Psoas muscle (tissue), 8 donors: Measurements from ENCODE around the gene COL6A2. TPM values are rescaled to one million over a fixed set of nuclear protein-coding genes. Genes with fewer than 3 reads are reported as not detected.

Experiments used
- ATAC-seq, 4 donors: fragments of 200-7000 bp; cut with Tn5 transposase; one replicate each; pipeline ENCODE4 v1.9.1; 2020; ENCODE audit warnings: moderate library complexity in 3 of 4, mild to moderate bottlenecking in 2 of 4
- DNase-seq, 2 donors: peaks; one replicate each; pipeline ENCODE4 v3.0.0-alpha.2; 2020
- H3K27ac ChIP-seq: fragments of 200-600 bp; one replicate; pipeline ENCODE4 v1.8.0; 2022
- H3K27me3 ChIP-seq, 3 donors: fragments of 200-600 bp in 1 of 3; one replicate each; pipeline versions ENCODE4 v1.6.1 to v1.8.0; 2013 to 2022; ENCODE audit warnings: low read length in 2 of 3, mild to moderate bottlenecking in 2 of 3, moderate library complexity in 1 of 3; ENCODE audit not compliant: insufficient read depth in 3 of 3
- H3K36me3 ChIP-seq, 2 donors: fragments of 200-600 bp in 1 of 2; one replicate each; pipeline versions ENCODE4 v1.6.1 to v1.8.0; 2013 to 2022; ENCODE audit warnings: low read depth in 1 of 2, mild to moderate bottlenecking in 1 of 2, moderate library complexity in 1 of 2; ENCODE audit not compliant: insufficient read depth in 1 of 2
- H3K4me1 ChIP-seq: fragments of 200-600 bp; one replicate; pipeline ENCODE4 v1.8.0; 2022
- H3K4me3 ChIP-seq: fragments of 200-600 bp; one replicate; pipeline ENCODE4 v1.8.0; 2022; ENCODE audit warnings: mild to moderate bottlenecking
- H3K9me3 ChIP-seq: fragments of 200-600 bp; one replicate; pipeline ENCODE4 v1.8.0; 2022
- WGBS, 3 donors: extraction: QIAGEN DNeasy Blood & Tissue Kit; methylation state at CpG; one replicate each; pipeline versions ENCODE4 v1.1.6 to v1.1.7; 2013; 5-methylcytosine and 5-hydroxymethylcytosine counted together
- intact Hi-C, 2 donors: fragments of 100-400 bp; cut with DNase I; formaldehyde crosslinking; loops; one replicate each; pipeline versions ENCODE4 v1.11.0 to v1.14.2; 2022
- polyA plus RNA-seq, 3 donors: library from polyadenylated mRNA; stranded (reverse); fragments of 200-250 nt; gene quantifications; one replicate each; pipeline ENCODE4 v1.2.3, GENCODE V29; 2013
- total RNA-seq, 4 donors: library from RNA; stranded (reverse); fragmentation: NEBNext Ultra II Directional in 2 of 4; extraction: Animal tissue kit (Norgen Biotek cat#: 25700) in 2 of 4; gene quantifications; one replicate each; pipeline versions ENCODE4 v1.2.1 to v1.2.4, GENCODE V29; 2021 to 2023
- TF ChIP-seq, protein P1 (sequence below): fragments of 200-600 bp; IDR thresholded peaks from one replicate; pipeline ENCODE4 v1.8.0; 2022; ENCODE audit warnings: antibody characterized with exemption
- donor health status: healthy with polysubstance abuse.
- donor health status: DM: no; HTN: no; CAD: no; lungs with moderate emphysema.
- donor health status: Bipolar disorder and iron deficiency.
- donor health status: healthy.
- donor health status: DM: yes; HTN: yes; CAD: no.
- donor health status: DM: no; HTN: no; CAD: no.
- donor health status: DM: no; HTN: no; CAD: no.
- donor health status: DM: yes; HTN: yes; CAD: no.

COL6A2 gene
- total and polyA plus RNA-seq, 7 donors, result 29.8 to 122 (median 58.8) TPM

DNA sequence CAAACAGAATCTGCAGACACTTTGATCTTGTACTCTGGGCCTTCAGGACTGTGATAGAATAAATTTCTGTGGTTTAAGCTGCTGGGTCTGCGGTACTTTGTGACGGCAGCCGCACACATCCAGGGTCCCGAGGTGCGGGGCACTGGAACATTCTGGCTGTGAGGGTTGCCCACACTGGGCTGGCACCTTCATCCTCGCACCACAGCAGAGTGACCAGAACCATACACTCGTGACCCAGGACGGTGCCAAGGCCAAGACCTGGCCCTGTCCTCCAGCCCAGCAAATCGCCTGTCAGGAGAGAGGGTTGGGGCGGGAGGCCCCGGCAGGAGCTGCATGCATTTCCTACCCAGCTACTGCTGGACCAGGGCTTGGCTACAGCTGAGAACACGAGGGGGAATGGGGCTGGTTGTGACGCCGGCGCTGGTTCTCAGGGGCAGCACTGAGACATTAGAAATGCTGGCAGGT, 60.1 kb downstream of the COL6A2 start:
- H3K27me3 ChIP-seq, result no peaks in the 10 kb centered on the region
- ATAC-seq (no peak), DNase-seq (no peak)
- TF ChIP-seq, protein P1, sequence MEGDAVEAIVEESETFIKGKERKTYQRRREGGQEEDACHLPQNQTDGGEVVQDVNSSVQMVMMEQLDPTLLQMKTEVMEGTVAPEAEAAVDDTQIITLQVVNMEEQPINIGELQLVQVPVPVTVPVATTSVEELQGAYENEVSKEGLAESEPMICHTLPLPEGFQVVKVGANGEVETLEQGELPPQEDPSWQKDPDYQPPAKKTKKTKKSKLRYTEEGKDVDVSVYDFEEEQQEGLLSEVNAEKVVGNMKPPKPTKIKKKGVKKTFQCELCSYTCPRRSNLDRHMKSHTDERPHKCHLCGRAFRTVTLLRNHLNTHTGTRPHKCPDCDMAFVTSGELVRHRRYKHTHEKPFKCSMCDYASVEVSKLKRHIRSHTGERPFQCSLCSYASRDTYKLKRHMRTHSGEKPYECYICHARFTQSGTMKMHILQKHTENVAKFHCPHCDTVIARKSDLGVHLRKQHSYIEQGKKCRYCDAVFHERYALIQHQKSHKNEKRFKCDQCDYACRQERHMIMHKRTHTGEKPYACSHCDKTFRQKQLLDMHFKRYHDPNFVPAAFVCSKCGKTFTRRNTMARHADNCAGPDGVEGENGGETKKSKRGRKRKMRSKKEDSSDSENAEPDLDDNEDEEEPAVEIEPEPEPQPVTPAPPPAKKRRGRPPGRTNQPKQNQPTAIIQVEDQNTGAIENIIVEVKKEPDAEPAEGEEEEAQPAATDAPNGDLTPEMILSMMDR, result no peak
- no peaks in the 10 kb centered on the region for H3K36me3 ChIP-seq
- intact Hi-C loops, result no loop called here
- no peaks in the 10 kb centered on the region for H3K4me1 ChIP-seq
- H3K4me3 ChIP-seq, result no peak overlapping the region
- no peaks in the 10 kb centered on the region for H3K9me3 ChIP-seq
- 83 to 89% (median 88%) methylated on average over 14 to 15 of the region's 15 CpGs for WGBS, 3 donors
- H3K27ac ChIP-seq, result no peak overlapping the region

DNA sequence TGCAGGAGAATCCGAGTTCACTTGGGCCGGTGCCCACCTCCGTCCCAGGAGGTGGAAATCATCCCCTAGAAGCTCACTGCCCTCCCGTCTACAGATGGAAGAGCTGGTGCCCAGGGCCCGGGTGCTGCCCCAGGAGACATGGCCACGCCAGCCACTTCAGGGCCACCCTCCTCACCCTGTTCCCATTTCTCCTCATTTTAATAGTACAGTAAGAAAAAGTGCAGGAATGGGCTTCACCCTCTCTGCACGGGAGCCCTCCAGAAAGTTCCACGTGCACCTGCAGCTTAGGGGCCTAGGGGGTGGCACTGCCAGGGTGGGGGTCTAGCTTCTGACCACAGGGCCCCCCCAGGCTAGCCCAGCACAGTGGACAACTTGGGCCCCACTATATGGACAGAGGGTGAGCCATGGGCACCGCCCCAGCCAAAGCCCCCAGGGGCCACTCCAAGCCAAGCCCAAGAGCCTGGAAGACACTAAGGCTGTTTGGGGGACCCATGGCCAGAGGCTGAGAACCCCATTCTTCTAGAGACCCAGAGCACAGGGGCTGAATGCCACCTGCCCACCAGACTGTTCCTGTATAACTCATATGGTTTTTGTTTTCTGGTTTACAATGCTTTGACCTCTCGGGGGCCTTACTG, 60.9 kb downstream of the COL6A2 start:
- no peak overlapping the region for H3K4me3 ChIP-seq
- ATAC-seq (no peak), DNase-seq (peak in 1 of 2 donors; percentile 29)
- WGBS, 3 donors, result 88 to 90% (median 89%) methylated on average over 10 of the region's 10 CpGs
- no peak overlapping the region for H3K27ac ChIP-seq
- TF ChIP-seq, protein P1, result no peak
- intact Hi-C loops, result no loop called here
- no peaks in the 10 kb centered on the region for H3K9me3 ChIP-seq
- H3K4me1 ChIP-seq, result no peaks in the 10 kb centered on the region
- no peaks in the 10 kb centered on the region for H3K27me3 ChIP-seq
- H3K36me3 ChIP-seq, result no peaks in the 10 kb centered on the region

DNA sequence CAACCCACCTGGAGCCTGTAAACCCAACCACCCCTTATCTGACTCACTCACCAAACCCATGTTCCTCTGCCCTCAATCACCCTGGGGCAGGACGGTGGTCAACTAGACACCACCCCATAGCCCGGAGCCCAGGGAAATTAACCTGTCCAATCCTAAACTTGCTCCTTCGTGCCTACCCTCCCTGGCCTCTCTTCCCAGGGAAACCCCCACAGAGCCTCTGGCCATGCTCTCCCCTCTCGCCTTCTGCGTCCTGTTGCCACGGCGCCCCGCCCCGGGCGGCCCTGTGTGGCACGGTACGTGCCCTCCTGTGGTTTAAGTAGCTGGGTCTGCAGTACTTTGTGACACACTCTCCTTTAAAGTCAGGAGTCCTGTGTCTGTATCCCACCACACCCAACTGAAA, 61.5 kb downstream of the COL6A2 start:
- no peak overlapping the region for H3K4me3 ChIP-seq
- ATAC-seq, result no peak
- 92 to 98% (median 98%) methylated on average over 12 of the region's 12 CpGs for WGBS, 3 donors
- intact Hi-C loops, result no loop called here
- H3K36me3 ChIP-seq, result no peaks in the 10 kb centered on the region
- H3K27me3 ChIP-seq, result no peaks in the 10 kb centered on the region
- TF ChIP-seq, protein P1, result no peak
- no peak overlapping the region for H3K27ac ChIP-seq
- H3K4me1 ChIP-seq, result no peaks in the 10 kb centered on the region
- peak in 1 of 2 donors; percentile 33 for DNase-seq
- no peaks in the 10 kb centered on the region for H3K9me3 ChIP-seq

DNA sequence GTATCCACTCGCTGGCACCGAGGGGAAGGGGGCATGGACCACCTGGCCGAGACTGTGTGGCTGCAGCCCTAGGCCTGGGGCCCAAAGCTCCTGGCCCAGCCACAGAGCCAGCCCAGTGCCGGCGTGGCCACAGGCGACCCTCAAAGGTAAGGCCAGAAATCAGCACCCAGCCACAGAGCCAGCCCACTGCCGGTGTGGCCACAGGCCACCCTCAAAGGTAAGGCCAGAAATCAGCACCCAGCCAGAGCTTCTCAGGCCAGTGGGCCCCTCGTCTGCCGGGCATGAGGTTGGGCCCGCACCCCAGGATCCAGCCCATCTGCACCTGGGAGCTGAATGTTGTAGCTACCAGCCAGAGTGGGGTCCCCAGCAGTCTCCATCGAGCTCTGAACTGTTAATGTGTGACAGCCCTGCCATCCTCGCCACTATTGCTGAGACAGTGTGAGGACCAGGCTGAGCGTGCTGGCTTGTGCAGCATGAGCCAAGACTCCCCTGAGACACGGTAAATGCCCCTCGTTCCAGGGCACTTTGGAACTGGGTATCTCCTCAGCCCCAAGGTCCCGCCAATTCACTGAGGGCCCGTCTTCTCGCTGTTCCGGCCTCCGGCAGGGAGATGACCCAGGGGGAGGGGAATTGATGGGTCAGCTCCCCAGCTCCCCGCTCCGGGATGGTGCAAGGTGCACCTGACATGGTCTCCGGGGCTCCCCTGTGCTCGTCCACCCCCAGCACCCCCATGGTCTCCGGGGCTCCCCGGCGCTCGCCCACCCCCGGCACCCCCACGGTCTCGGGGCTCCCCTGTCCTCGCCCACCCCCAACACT, 62.1 kb downstream of the COL6A2 start:
- TF ChIP-seq, protein P1, result no peak
- no peak overlapping the region for H3K4me3 ChIP-seq
- H3K27me3 ChIP-seq, result no peaks in the 10 kb centered on the region
- no peaks in the 10 kb centered on the region for H3K4me1 ChIP-seq
- peak in 1 of 2 donors; percentile 41 for DNase-seq
- no peaks in the 10 kb centered on the region for H3K36me3 ChIP-seq
- WGBS, 3 donors, result 92 to 96% (median 94%) methylated on average over 24 to 32 of the region's 32 CpGs
- ATAC-seq, result no peak
- intact Hi-C loops, result no loop called here
- no peaks in the 10 kb centered on the region for H3K9me3 ChIP-seq
- H3K27ac ChIP-seq, result no peak overlapping the region
